Measurements from ENCODE around the gene BCR. TPM values are rescaled to one million over a fixed set of nuclear protein-coding genes. Genes with fewer than 3 reads are reported as not detected.

Gene BCR
- total and polyA plus RNA-seq, 2 of the 13 experiments (the other 11 are each of a cell fraction or from before 2014, with no cell fraction given): 19.9 to 33.6 TPM

DNA sequence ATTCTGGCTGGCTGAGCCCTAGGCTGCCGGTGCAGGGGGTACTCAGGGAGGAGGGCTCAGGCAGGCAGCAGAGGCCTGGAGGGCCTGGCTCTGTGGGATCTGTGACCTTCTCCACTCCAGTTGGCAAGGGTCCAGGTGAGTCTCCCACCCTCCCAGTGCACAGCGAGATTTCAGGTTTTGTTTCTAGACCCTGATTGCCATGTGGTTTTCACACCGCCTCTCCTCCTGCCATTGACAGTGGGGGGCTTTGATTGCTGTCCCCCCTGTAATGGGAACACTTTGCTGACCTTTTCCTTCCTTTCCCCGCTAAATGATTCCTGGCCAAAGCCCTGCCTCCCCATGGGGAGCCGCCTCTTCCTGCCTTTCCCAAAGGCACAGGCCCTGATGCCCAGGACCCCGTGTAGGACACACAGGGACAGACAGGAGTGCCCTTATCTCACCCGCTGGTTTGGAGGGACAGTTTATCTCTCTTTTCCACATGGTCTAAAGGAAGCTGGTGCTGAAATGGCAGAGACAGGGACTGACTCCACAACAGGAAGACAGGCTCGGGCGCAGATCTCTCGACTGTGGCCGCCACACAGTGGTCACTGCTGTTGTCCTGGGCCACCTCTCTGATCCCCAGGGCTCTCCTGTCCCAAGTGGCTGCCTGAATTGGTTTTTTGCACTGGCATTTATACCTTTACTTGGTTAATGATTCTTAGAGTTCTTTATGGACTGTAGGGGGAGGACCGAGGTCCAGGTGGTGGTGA is 43.4 kb downstream of the BCR start (continued):
- TF ChIP-seq, protein P1, sequence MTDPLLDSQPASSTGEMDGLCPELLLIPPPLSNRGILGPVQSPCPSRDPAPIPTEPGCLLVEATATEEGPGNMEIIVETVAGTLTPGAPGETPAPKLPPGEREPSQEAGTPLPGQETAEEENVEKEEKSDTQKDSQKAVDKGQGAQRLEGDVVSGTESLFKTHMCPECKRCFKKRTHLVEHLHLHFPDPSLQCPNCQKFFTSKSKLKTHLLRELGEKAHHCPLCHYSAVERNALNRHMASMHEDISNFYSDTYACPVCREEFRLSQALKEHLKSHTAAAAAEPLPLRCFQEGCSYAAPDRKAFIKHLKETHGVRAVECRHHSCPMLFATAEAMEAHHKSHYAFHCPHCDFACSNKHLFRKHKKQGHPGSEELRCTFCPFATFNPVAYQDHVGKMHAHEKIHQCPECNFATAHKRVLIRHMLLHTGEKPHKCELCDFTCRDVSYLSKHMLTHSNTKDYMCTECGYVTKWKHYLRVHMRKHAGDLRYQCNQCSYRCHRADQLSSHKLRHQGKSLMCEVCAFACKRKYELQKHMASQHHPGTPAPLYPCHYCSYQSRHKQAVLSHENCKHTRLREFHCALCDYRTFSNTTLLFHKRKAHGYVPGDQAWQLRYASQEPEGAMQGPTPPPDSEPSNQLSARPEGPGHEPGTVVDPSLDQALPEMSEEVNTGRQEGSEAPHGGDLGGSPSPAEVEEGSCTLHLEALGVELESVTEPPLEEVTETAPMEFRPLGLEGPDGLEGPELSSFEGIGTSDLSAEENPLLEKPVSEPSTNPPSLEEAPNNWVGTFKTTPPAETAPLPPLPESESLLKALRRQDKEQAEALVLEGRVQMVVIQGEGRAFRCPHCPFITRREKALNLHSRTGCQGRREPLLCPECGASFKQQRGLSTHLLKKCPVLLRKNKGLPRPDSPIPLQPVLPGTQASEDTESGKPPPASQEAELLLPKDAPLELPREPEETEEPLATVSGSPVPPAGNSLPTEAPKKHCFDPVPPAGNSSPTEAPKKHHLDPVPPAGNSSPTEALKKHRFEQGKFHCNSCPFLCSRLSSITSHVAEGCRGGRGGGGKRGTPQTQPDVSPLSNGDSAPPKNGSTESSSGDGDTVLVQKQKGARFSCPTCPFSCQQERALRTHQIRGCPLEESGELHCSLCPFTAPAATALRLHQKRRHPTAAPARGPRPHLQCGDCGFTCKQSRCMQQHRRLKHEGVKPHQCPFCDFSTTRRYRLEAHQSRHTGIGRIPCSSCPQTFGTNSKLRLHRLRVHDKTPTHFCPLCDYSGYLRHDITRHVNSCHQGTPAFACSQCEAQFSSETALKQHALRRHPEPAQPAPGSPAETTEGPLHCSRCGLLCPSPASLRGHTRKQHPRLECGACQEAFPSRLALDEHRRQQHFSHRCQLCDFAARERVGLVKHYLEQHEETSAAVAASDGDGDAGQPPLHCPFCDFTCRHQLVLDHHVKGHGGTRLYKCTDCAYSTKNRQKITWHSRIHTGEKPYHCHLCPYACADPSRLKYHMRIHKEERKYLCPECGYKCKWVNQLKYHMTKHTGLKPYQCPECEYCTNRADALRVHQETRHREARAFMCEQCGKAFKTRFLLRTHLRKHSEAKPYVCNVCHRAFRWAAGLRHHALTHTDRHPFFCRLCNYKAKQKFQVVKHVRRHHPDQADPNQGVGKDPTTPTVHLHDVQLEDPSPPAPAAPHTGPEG (CRISPR knock-in tag; IDR thresholded peaks at IDR 0.05): no peak
- no peak for TF ChIP-seq ZNF775 (CRISPR knock-in tag; IDR thresholded peaks at IDR 0.05; ENCODE audit: borderline replicate concordance)
- TF ChIP-seq, protein P2, sequence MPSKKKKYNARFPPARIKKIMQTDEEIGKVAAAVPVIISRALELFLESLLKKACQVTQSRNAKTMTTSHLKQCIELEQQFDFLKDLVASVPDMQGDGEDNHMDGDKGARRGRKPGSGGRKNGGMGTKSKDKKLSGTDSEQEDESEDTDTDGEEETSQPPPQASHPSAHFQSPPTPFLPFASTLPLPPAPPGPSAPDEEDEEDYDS (CRISPR knock-in tag; IDR thresholded peaks at IDR 0.05): peak; percentile 82
- TF ChIP-seq, protein P3, sequence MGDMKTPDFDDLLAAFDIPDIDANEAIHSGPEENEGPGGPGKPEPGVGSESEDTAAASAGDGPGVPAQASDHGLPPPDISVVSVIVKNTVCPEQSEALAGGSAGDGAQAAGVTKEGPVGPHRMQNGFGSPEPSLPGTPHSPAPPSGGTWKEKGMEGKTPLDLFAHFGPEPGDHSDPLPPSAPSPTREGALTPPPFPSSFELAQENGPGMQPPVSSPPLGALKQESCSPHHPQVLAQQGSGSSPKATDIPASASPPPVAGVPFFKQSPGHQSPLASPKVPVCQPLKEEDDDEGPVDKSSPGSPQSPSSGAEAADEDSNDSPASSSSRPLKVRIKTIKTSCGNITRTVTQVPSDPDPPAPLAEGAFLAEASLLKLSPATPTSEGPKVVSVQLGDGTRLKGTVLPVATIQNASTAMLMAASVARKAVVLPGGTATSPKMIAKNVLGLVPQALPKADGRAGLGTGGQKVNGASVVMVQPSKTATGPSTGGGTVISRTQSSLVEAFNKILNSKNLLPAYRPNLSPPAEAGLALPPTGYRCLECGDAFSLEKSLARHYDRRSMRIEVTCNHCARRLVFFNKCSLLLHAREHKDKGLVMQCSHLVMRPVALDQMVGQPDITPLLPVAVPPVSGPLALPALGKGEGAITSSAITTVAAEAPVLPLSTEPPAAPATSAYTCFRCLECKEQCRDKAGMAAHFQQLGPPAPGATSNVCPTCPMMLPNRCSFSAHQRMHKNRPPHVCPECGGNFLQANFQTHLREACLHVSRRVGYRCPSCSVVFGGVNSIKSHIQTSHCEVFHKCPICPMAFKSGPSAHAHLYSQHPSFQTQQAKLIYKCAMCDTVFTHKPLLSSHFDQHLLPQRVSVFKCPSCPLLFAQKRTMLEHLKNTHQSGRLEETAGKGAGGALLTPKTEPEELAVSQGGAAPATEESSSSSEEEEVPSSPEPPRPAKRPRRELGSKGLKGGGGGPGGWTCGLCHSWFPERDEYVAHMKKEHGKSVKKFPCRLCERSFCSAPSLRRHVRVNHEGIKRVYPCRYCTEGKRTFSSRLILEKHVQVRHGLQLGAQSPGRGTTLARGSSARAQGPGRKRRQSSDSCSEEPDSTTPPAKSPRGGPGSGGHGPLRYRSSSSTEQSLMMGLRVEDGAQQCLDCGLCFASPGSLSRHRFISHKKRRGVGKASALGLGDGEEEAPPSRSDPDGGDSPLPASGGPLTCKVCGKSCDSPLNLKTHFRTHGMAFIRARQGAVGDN (CRISPR knock-in tag; IDR thresholded peaks at IDR 0.05): peak; percentile 49; the same call in 1 of the 2 replicates
- TF ChIP-seq, protein P4, sequence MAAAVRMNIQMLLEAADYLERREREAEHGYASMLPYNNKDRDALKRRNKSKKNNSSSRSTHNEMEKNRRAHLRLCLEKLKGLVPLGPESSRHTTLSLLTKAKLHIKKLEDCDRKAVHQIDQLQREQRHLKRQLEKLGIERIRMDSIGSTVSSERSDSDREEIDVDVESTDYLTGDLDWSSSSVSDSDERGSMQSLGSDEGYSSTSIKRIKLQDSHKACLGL (CRISPR knock-in tag; IDR thresholded peaks at IDR 0.05): no peak
- TF ChIP-seq, protein P5, sequence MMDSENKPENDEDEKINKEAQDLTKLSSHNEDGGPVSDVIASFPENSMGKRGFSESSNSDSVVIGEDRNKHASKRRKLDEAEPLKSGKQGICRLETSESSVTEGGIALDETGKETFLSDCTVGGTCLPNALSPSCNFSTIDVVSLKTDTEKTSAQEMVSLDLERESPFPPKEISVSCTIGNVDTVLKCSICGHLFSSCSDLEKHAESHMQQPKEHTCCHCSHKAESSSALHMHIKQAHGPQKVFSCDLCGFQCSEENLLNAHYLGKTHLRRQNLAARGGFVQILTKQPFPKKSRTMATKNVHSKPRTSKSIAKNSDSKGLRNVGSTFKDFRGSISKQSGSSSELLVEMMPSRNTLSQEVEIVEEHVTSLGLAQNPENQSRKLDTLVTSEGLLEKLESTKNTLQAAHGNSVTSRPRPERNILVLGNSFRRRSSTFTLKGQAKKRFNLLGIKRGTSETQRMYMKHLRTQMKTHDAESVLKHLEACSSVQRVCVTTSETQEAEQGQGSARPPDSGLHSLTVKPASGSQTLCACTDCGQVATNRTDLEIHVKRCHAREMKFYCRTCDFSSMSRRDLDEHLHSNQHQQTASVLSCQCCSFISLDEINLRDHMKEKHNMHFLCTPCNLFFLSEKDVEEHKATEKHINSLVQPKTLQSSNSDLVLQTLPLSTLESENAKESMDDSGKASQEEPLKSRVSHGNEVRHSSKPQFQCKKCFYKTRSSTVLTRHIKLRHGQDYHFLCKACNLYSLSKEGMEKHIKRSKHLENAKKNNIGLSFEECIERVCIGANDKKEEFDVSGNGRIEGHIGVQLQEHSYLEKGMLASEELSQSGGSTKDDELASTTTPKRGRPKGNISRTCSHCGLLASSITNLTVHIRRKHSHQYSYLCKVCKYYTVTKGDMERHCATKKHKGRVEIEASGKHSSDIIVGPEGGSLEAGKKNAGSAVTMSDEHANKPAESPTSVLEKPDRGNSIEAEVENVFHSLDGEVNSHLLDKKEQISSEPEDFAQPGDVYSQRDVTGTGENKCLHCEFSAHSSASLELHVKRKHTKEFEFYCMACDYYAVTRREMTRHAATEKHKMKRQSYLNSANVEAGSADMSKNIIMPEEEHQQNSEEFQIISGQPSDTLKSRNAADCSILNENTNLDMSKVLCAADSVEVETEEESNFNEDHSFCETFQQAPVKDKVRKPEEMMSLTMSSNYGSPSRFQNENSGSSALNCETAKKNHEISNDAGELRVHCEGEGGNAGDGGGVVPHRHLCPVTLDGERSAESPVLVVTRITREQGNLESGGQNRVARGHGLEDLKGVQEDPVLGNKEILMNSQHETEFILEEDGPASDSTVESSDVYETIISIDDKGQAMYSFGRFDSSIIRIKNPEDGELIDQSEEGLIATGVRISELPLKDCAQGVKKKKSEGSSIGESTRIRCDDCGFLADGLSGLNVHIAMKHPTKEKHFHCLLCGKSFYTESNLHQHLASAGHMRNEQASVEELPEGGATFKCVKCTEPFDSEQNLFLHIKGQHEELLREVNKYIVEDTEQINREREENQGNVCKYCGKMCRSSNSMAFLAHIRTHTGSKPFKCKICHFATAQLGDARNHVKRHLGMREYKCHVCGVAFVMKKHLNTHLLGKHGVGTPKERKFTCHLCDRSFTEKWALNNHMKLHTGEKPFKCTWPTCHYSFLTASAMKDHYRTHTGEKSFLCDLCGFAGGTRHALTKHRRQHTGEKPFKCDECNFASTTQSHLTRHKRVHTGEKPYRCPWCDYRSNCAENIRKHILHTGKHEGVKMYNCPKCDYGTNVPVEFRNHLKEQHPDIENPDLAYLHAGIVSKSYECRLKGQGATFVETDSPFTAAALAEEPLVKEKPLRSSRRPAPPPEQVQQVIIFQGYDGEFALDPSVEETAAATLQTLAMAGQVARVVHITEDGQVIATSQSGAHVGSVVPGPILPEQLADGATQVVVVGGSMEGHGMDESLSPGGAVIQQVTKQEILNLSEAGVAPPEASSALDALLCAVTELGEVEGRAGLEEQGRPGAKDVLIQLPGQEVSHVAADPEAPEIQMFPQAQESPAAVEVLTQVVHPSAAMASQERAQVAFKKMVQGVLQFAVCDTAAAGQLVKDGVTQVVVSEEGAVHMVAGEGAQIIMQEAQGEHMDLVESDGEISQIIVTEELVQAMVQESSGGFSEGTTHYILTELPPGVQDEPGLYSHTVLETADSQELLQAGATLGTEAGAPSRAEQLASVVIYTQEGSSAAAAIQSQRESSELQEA (CRISPR knock-in tag; IDR thresholded peaks at IDR 0.05; ENCODE audit: not compliant biosample characterization): no peak
